Ovary (tissue), 9 donors: ENCODE measurements around the gene MYO9A. TPM values are rescaled to one million over a fixed set of nuclear protein-coding genes. Genes with fewer than 3 reads are reported as not detected.
"Not testable (repeated sequence)": the region's sequence is repeated elsewhere in the genome, so short reads cannot be mapped to it uniquely, and the experiment has no call there.

Source experiments
- DNase-seq, 5 donors: peaks; one replicate each; pipeline ENCODE4 v3.0.0-alpha.2; 2019 to 2020
- H3K27ac ChIP-seq, 2 donors: fragments of 200-600 bp; one replicate each; pipeline versions ENCODE4 v1.5.1 to v1.8.0; 2019 to 2022
- H3K27me3 ChIP-seq: fragments of 200-600 bp; one replicate; pipeline ENCODE4 v1.8.0; 2022
- H3K36me3 ChIP-seq: fragments of 200-600 bp; sonication (generic); one replicate; pipeline ENCODE4 v1.5.1; 2019
- H3K4me1 ChIP-seq: one replicate; pipeline ENCODE4 v1.8.1; 2013; ENCODE audit warnings: mild to moderate bottlenecking, moderate library complexity; ENCODE audit not compliant: insufficient read depth
- H3K4me3 ChIP-seq: fragments of 200-600 bp; sonication (generic); one replicate; pipeline ENCODE4 v1.5.1; 2017
- H3K9me3 ChIP-seq, 2 donors: fragments of 200-600 bp in 1 of 2; sonication (generic) in 1 of 2; one replicate each; pipeline versions ENCODE4 v1.5.1 to v1.8.1; 2013 to 2019; ENCODE audit warnings: mild to moderate bottlenecking in 1 of 2, moderate library complexity in 1 of 2
- EP300 ChIP-seq: sonication (generic); formaldehyde crosslinking; IDR thresholded peaks from one replicate; pipeline ENCODE4 v1.6.1; 2017; ENCODE audit warnings: antibody characterized with exemption
- POLR2A ChIP-seq: fragments of 450-650 bp; IDR thresholded peaks from one replicate; pipeline ENCODE4 v1.6.1; 2017; ENCODE audit warnings: antibody characterized with exemption, mild to moderate bottlenecking, moderate library complexity
- WGBS, 3 donors: extraction: QIAGEN DNeasy Blood & Tissue Kit in 1 of 3; methylation state at CpG; one replicate each; pipeline versions ENCODE4 v1.1.5 to v1.1.7; 2013 to 2017; 5-methylcytosine and 5-hydroxymethylcytosine counted together
- intact Hi-C, 4 donors: fragments of 100-400 bp; cut with DNase I; formaldehyde crosslinking; loops; one replicate each; pipeline versions ENCODE4 v1.11.0 to v1.15.1; 2022 to 2023
- polyA plus RNA-seq, 2 donors: library from polyadenylated mRNA; stranded (reverse); fragments of 200-250 nt in 1 of 2; fragments of 350-450 nt in 1 of 2; fragmentation: Illumina TruSeq in 1 of 2; extraction: RNeasy Lipid Tissue Mini Kit (QIAGEN cat#74804) in 1 of 2; gene quantifications; one replicate each; pipeline ENCODE4 v1.2.3, GENCODE V29; 2013 to 2014
- total RNA-seq, 7 donors: library from RNA; depleted of rRNA in 2 of 7; stranded (reverse); fragments of >200 nt in 2 of 7; fragmentation: NEBNext Ultra II Directional in 3 of 7; extraction: Animal tissue kit (Norgen Biotek cat#: 25700) in 3 of 7; gene quantifications; one replicate each; pipeline versions ENCODE4 v1.1.0 to v1.2.4, GENCODE V29; 2016 to 2023
- TF ChIP-seq, protein P1 (sequence below), 3 donors: fragments of 450-650 bp in 2 of 3; fragments of 200-600 bp in 1 of 3; IDR thresholded peaks; one replicate each; pipeline versions ENCODE4 v1.5.1 to v1.8.0; 2016 to 2022; ENCODE audit warnings: antibody characterized with exemption in 3 of 3, mild to moderate bottlenecking in 1 of 3
- donor health status: DM: no; HTN: no; CAD: no; lungs with moderate emphysema.
- donor health status: DM: no; HTN: no; CAD: no.
- donor health status: Bipolar disorder and iron deficiency.
- donor health status: DM: yes; HTN: yes; CAD: no.
- donor health status: DM: no; HTN: no; CAD: no.
- donor health status: DM: yes; HTN: yes; CAD: no.

The MYO9A gene
- total and polyA plus RNA-seq, 9 donors: 8.1 to 71.6 (median 57.2) TPM

DNA sequence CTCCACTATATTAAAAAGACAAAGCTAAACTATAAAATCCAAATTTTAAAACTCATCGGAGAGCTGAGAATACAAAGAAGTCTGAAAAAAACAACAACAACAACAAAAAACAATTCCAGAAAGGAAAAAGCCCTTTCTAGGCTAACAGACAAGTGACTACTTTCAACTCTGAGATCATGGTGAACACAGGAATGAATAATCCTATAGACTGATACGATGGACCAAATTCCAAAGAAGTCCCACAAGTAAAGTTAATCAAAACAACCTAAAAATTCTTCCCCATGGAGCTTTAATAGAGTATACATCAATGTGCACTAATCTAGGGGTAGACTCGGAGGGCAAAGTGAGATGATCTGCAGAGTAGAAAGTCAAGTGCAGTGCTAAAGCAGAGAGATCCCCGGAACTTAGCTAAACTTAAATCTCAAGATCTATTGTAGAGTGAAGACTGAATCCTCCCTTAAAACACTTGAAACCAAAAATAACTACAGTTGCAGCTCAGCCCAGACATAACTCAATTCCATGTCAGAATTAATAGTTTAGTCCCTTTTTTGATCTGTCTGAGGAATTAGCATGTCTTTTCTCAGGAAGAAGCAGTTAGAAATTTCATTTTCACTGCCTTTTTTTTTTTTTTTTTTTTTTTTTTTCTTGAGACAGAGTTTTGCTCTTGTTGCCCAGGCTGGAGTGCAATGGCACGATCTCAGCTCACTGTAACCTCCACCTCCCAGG is 43.5 kb downstream of the MYO9A start:
- no peak for TF ChIP-seq POLR2A
- no peak for TF ChIP-seq EP300
- TF ChIP-seq, protein P1, sequence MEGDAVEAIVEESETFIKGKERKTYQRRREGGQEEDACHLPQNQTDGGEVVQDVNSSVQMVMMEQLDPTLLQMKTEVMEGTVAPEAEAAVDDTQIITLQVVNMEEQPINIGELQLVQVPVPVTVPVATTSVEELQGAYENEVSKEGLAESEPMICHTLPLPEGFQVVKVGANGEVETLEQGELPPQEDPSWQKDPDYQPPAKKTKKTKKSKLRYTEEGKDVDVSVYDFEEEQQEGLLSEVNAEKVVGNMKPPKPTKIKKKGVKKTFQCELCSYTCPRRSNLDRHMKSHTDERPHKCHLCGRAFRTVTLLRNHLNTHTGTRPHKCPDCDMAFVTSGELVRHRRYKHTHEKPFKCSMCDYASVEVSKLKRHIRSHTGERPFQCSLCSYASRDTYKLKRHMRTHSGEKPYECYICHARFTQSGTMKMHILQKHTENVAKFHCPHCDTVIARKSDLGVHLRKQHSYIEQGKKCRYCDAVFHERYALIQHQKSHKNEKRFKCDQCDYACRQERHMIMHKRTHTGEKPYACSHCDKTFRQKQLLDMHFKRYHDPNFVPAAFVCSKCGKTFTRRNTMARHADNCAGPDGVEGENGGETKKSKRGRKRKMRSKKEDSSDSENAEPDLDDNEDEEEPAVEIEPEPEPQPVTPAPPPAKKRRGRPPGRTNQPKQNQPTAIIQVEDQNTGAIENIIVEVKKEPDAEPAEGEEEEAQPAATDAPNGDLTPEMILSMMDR (IDR thresholded peaks at IDR 0.05): no peak
- H3K27me3 ChIP-seq: no peaks in the 10 kb centered on the region
- no peaks in the 10 kb centered on the region for H3K4me1 ChIP-seq
- intact Hi-C loops: no loop called here
- DNase-seq: no peak
- WGBS, 3 donors: 72 to 89% (median 79%) methylated on average over 5 of the region's 5 CpGs
- no peaks in the 10 kb centered on the region for H3K36me3 ChIP-seq
- no peaks in the 10 kb centered on the region for H3K9me3 ChIP-seq
- H3K4me3 ChIP-seq: no peak overlapping the region
- H3K27ac ChIP-seq: no peak overlapping the region

DNA sequence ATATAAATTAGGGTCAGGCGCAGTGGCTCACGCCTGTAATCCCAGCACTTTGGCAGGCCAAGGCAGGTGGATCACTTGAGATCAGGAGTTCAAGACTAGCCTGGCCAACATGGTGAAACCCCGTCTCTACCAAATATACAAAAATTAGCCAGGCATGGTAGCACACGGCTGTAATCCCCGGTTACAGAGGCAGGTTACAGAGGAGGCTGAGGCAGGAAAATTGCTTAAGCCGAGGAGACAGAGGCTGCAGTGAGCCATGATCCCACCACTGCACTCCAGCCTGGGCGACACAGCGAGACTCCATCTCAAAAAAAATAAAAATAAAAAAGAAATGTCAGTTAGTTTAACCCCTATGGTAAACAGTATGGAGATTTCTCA is 46.5 kb downstream of the MYO9A start:
- H3K27ac ChIP-seq, intact Hi-C loops, H3K36me3 ChIP-seq, H3K4me1 ChIP-seq, DNase-seq, H3K9me3 ChIP-seq, H3K27me3 ChIP-seq, H3K4me3 ChIP-seq: not testable (repeated sequence)
- WGBS, 3 donors: 86 to 97% (median 95%) methylated on average over 8 of the region's 8 CpGs

DNA sequence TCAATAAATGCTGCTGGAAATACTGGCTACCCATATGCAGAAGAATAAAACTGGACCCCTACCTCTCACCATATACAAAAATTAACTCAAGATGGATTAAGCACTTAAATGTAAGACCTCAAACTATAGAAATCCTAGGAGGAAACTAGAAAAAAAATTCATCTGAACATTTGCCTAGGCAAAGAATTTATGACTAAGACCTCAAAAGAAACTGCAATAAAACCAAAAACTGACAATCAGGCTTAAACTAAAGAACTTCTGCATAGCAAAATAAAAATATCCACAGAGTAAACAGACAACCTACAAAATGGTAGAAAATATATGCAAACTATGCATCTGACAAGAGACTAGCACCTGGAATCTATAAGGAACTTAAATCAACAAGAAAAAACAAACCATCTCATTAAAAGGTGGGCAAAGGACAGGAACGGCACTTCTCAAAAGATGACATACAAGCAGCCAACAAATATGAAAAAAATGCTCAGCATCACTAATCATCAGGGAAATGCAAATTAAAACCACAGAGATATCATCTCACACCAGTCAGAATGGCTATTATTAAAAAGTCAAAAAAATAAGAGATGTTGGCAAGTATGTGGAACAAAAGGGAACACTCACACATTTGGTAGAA is 47.0 kb downstream of the MYO9A start:
- Histone ChIP-seq H3K27me3 (no peaks in the 10 kb centered on the region), H3K27ac (no peak overlapping the region), H3K9me3 (no peaks in the 10 kb centered on the region), H3K36me3 (no peaks in the 10 kb centered on the region), H3K4me3 (no peak overlapping the region), H3K4me1 (peaks cover 2% of the 10 kb centered on the region)
- DNase-seq: no peak
- intact Hi-C loops: no loop called here
- 69 to 89% (median 79%) methylated on average over 1 of the region's 1 CpG for WGBS, 3 donors
- TF ChIP-seq, protein P1 (IDR thresholded peaks at IDR 0.05): no peak
- no peak for TF ChIP-seq POLR2A
- TF ChIP-seq EP300: no peak

DNA sequence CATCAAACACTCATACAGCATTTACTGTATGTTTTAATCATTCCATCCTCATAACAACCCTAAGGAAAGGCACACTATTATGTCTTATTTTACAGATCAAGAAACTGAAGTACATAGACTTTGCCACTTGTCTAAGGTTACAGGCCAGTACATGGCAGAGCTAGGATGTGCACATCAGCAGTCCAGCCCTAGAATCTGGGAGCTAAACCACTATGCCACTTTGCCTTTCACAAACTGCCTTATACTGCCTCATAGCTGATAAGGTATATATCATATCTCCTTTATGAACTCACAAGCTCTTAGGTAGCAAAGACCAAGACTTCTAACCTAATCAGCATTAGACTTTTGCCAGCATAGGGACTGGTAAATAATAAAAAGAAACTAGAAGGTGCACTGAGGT is 49.1 kb downstream of the MYO9A start:
- no peaks in the 10 kb centered on the region for H3K27me3 ChIP-seq
- TF ChIP-seq POLR2A (no peak), EP300 (no peak)
- TF ChIP-seq, protein P1 (IDR thresholded peaks at IDR 0.05): no peak
- H3K4me1 ChIP-seq: peaks cover 3% of the 10 kb centered on the region
- DNase-seq: no peak
- H3K9me3 ChIP-seq: no peaks in the 10 kb centered on the region
- no peak overlapping the region for H3K4me3 ChIP-seq
- H3K36me3 ChIP-seq: no peaks in the 10 kb centered on the region
- intact Hi-C loops: no loop called here
- H3K27ac ChIP-seq: no peak overlapping the region

DNA sequence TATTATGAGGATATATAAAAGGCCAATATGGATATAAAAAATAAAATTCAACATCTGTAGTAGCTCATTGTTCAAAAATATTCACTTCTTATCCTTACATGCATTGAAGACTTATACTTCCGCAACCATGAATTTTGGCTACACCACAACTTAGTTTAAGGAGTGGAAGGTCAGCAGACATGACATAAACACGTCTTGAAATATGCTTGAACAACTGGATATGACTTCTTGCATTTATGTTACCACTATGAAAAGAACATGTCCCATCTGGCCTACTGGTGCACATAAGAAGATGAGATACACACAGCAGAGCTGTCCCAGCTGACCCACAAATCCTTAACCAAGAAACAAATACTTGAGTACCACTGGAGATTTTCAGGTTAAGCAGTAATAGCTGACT is 52.1 kb downstream of the MYO9A start:
- no peak for TF ChIP-seq POLR2A
- TF ChIP-seq, protein P1 (IDR thresholded peaks at IDR 0.05): no peak
- no peak for TF ChIP-seq EP300
- H3K9me3 ChIP-seq: no peaks in the 10 kb centered on the region
- H3K4me1 ChIP-seq: peaks cover 5% of the 10 kb centered on the region
- no peak for DNase-seq
- intact Hi-C loops: no loop called here
- no peak overlapping the region for H3K27ac ChIP-seq
- 91 to 94% (median 92%) methylated on average over 2 of the region's 2 CpGs for WGBS, 3 donors
- no peaks in the 10 kb centered on the region for H3K36me3 ChIP-seq
- H3K4me3 ChIP-seq: no peak overlapping the region
- H3K27me3 ChIP-seq: no peaks in the 10 kb centered on the region
